DMS153 treated with DMSO at 0.1 percent for 48 hours (cell line): ENCODE measurements around the gene SYNJ2.
A peak's percentile ranks its signal among the peaks of the same experiment; 100 is the strongest.

Experiments
- DNase-seq: peaks from one replicate; lab custom pipeline; 2025; ENCODE audit not compliant: unreplicated experiment; lab: John Stamatoyannopoulos, UW

SYNJ2 gene

DNA sequence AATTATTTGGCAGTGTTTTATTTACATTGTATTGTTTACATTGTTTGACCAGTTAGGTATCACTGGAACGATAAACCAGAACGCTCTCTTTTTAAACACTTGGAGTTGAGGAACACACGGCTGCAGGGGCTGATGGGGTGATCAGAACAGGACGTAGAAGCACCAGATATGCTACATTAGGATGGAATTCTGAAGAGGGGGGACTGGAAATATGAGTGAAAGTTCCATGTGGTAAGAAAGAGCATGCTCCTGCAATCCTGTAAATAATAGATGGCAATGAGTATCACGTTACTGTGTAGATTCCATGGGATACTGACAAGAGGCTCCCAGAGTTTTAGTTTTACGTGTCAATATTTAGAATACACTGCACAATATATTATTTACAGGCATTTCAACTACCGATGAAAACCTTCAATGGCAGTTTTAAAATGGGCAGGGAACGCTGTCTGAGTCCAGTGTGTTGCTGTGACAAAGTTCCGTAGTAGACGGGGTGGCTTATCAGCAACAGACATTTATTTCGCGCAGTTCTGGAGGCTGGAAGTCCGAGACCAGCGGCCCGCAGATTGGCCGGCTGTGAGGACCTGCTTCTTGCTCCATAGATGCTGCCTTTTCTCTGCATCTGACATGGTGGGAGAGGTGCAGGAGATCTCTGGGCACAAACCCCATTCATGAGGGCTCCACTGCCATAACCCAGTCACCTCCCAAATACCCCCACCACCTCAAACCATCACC is 43.1 kb downstream of the SYNJ2 start:
- no peak for DNase-seq

DNA sequence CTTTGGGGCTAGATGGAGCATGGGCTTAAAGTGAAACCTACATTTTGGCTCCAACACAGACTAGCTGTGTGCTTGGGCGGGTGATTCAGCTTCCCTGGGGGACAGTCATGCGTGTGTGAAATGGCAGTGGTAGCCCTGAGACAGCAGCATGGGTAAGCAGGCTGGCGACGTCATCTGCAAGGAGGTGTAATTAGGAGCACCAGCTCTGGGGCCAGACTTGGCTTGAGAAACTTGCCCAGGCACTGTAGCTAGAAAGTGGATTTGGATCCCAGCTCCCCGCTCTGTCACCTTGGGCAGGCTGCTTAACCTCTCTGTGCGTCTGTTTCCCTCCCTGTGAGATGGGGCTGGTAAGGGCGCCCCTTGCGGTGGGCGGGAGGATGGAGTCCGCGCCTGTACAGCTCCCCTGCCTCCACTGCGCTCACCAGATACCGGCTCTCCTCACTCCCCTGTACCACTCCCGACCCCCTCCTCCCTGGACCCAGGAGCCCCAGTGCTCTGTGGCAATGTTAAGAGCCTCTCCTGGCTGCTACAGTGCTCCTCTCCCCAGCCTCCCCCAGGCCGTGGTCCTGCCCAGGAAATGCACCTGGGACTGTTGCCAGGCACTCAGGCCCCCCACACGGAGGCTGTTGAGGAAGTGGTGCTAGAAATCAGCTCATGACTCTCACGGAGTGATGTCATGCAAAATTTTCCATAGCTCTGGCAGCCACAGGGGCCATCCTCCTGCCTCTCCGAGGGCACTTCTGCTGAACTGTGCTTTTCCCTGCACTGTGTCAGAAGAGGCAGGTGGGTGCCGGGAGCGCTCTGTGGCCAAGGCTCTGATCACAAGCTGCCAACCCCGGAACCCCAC is 44.6 kb downstream of the SYNJ2 start:
- DNase-seq: peak; percentile 90

DNA sequence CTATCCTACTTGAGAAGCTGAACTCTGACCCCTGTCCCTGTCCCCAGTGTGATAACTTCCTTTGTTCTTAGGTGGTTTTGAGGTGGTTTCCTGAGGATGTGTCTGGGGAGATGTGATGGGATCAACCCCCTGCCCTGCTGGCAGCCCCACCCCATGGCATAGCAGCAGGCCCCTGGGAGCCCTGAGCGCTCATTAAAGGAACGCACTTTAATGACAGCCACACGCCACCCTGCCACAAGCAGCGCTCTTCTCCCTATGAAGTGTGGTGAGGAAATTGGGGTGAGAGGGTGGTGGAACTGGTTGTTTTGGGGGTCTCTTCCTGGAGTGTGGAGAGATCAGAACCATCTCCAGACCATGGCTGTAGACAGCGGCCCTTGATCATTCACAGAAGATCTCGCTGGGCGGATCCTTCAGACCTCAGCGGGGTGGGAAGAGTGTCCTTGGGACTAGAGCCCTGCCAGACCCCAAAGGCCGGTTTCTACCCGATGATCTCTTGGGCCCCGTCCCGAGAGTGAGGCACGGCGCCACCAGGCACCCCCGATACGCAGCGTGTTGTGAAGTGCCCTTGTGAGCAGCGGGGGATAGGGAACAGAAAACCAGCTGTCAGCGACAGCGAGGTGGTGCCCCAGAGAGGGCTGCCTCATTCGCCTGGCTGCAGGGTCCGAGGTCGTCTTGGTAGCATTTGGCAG is 45.4 kb downstream of the SYNJ2 start:
- no peak for DNase-seq

DNA sequence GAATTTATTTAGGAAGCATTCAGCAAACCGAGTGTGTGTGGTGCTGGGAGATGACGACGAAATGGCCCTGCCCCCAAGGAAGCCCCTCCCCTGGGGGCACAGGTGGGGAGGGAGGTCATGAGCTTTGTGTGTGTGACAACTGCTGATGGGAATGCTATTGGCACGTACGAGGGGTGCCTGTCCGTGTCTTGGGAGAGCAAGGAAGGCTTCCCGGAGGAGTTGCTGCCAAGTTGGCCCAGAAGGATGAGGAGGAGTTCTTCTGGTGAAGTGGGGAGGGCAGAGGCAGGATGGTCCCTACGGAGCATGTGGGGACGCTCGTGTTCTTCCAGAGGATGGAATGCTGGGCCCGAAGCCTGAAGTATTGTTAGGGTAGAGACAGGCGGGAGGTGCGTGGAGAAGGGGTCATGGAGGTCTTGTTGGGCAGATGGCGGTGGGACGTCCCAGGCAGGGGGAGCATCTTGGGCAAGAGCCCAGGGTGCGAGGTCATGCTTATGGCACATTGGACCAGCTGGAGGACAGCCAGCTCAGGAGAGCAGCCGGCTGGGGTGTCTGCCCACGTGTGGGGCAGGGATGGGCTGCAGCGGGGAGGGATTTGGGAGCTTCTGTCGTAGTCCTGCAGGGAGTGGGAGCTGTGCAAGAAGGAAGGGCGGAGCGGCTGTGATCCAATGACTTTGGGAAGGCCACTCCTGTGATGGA is 46.1 kb downstream of the SYNJ2 start:
- DNase-seq: no peak

DNA sequence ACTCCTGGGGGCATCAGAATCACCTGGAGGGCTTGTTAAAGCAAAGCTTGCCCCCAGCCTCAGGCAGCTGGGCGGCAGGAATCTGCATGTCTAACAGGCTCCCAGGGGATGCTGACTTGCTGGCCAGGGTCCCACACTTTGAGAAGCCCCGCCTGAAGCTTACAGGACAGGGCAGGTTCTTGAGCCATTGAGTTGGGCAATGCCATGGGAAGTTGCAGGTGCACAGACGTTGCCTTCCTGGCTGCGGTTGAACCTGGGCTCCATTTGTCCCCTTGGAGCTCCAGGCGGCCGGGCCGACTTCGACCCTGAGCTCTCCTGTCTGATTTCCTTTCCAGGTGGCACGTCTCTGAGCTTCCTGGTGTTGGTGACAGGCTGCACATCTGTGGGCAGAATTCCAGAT is 46.8 kb downstream of the SYNJ2 start:
- DNase-seq: no peak

DNA sequence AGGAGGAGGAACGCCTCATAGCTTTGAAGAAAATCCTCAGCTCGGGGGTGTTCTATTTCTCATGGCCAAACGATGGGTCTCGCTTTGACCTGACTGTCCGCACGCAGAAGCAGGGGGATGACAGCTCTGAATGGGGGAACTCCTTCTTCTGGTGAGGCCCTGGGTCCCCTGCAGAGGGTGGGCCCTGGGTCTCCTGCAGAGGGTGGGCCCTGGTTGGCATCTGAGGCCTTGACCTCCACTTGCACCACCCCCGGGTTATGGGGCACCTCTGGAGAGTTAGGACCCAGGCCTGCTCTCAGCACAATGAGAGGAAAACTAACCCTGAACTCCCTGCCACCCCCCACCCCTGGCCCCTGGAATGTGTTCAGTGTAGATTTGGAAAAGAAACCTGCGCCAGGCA is 47.2 kb downstream of the SYNJ2 start:
- no peak for DNase-seq

DNA sequence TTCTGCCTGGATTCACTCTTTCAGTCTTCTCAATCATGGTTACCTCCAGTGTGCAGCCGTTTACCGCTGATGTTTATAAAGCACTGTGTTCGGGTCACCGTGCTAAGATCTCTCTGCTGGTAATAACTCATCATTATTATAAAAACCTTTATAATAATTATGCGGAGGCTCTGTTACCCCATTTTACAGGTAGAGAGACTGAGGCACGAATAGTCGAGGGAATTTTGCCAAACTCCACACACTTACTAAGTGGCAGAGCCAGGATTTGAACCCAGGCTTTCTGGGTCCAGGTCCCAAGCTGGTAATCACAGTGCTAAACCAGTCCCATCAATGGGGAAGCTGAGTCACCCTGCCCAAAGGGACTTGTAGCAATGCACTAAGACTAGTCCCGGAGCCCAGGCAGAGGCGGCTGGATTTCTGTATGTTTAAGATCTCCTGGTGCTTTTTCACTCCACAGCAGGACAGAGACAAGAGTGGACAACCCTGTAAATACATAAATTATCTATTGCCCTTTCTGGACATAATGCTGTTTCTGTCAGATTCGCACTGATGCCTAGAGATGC is 48.1 kb downstream of the SYNJ2 start:
- no peak for DNase-seq

DNA sequence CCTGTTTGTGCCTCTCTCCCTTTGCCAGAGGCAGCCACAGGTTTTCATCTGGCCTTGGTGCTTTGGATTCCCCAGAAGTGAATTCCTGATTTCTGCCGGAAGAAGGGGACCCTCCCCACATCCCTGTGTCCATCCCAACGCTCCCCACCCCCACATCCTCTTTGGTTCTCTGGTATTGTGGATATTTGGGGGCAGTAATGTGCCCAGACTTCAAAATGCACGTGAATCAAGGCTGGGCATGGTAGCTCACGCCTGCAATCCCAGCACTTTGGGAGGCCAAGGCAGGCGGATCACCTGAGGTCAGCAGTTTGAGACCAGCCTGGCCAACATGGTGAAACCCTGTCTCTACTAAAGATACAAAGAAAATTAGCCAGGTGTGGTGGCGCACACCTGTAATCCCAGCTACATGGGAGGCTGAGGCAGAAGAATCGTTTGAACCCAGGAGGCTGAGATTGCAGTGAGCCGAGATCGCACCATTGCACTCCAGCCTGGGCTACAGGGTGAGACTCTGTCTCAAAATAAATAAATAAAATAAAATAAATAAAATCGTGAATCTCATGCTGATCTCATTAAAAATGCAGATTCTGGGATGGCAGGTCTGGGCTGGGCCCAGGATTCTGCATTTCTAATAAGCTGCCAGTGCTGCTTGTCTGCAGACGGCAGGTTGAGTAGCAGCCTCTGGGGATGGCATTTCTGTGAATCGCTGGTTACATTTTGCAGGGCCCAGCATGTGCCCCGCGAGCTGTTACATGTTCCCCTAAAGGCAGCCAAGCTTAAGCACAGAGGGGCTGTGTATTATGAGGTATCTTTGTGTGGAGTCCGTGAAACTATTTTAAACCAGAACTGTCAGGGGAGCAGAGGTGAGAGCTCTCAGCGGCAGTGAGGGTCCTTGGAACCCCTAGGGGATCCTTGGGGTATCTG is 49.0 kb downstream of the SYNJ2 start:
- no peak for DNase-seq

DNA sequence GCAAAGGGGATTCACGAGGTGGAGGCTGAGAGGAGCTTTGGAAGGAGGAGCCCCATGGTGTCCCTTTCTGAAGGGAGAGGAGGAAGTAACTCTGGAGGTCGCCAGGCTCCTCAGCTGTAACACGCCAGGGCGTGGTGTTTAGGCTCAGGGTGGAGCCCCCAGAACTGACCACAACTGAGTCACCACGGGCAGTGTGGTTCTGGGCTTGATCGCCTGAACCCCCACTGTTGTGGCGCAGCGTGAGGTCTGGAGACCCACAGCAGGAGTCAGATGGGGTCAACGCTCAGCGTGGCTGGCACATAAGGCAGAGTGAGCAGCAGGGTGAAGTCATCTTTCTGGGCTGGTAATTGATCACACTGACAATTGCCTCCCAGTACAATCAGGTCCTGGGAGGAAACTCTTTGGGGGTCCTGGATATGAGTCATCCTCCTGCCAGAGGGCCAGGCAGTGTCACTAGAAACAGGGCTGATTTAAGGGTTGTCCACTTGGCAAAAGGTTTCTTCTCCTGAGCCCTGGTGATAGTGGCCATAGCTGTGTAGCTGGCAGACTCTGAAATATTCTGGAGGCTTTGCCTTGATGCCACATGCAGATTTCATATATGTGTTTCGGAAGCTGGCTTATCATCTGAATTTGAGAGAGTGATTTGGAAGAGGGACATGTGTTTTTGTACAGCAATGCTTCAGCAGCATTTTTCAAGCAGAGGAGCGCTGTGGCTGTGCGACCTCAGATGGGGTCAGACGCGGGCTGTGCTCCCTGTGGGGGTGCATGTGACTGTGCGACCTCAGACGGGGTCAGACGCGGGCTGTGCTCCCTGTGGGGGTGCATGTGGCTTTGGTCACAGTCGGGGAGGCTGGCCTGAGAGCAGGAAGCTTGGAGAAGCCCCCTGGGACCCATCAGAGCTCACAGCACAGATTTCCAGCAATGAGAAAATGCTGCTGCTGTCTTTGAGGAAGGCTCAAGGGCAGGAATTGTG is 50.0 kb downstream of the SYNJ2 start:
- DNase-seq: no peak

DNA sequence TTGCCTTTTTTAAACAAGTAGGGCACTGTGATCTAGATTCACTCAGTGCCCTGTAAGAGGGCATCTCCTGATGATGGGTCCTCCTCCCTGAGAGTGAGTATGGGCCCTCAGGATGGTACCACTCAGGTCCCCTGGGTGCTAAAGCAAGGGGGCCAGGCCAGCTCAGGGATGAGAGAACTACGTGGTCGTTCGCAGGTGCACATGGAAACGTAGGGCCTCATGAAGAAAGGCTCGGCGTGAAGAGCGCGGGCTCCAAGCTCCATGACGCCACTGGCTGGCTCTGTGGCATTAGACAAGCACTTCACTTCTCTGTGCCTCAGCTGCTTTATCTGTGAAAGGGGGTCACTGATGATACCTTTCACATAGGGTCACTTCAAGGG is 50.7 kb downstream of the SYNJ2 start:
- DNase-seq: no peak

DNA sequence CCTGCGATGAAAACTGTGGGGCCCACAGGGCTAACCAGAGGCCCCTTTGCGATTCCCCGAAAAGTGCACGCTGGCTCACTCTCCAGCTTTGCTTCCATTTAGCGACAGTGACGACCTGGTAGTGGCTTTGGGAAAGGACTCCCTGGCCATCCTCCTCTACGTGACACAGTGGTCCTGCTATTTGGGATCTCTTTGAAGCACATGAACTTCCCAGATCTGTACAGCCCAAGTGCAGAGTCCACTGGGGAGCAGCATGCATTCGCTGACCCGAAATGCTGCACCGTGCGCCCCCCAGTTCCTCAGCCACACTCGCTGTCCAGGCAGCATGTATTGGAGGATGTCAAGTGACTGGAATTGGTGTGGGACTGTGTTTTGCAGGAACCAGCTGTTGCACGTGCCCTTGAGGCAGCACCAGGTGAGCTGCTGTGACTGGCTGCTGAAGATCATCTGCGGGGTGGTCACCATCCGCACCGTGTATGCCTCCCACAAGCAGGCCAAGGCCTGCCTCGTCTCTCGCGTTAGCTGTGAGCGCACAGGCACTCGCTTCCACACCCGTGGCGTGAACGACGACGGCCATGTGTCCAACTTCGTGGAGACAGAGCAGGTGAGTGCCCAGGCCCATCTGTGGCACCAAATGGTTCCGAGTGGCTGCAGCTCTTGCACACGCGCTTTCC is 51.6 kb downstream of the SYNJ2 start:
- no peak for DNase-seq

DNA sequence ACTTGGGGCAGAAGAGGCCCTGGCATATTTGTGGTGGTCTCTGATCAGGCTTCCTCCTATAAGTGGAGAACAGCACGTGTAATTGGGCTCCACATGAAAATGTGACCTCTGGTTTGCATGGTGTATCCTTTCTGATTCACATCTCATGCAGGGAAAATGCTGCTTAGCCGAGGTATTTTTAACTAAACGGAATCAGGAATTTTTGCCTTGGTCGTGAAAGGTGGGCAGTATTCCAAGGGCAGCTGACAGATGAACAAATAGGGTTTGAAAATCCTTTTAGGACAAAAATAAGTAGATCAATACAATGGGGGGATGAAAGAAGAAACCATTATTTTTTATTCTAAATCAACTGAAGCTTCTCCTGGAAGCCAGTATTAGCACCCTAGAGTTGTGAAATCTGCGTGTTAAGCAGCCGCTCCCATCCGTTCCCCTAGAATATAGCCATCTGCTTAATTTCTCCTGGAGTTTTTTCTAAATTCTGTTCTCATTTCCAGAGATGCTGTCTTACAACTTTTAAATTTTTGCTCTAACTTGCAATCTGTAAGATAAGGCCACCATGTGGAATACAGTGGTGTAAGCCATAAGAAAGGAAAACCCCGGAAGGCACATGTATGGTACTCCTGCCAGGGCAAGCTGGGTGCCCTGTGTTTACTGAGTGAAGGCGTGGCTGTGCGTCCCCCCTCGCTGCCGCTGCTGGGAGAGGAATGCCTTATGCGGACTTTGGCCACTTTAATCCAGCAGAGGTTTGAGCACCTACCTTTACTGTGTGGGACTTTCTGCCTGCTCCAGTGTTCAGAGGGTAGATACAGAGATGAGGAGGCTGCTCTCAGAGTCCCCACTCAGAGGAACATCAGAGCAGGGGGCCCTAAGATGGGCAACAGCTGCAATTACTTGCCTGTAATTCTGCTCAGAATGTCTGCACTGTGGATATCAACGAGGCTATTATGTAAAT is 52.4 kb downstream of the SYNJ2 start:
- DNase-seq: no peak

DNA sequence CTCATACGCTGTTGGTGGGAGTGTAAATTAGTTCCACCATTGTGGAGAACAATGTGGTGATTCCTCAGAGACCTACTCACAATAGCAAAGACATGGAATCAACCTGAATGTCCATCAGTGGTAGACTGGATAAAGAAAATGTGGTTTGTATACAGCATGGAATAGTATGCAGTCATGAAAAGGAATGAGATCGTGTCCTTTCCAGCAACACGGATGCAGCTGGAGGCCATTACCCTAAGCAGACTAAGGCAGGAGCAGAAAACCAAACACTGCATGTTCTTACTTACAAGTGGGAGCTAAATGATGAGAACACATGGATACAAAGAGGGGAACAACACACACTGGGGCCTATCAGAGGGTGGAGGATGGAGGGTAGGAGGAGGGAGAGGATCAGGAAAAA is 54.6 kb downstream of the SYNJ2 start:
- no peak for DNase-seq

DNA sequence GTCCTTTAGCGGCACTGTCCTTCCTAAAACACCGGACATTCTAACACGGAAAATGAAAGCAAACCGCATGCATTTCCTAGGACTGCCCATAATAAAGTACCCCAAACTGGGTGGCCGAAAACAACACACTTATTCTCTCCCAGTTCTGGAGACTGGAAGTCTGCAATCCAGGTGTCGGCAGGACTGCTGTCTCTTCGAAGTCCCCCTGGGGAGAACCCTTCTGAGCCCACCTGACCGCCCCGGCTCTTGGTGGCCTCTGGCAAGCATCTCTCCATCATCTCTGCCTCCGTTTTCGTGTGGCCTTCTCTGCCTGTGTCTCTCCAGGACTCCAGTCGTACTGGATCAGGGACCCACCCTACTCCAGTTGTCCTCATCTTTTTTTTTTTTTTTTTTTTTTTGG is 55.4 kb downstream of the SYNJ2 start:
- DNase-seq: no peak

DNA sequence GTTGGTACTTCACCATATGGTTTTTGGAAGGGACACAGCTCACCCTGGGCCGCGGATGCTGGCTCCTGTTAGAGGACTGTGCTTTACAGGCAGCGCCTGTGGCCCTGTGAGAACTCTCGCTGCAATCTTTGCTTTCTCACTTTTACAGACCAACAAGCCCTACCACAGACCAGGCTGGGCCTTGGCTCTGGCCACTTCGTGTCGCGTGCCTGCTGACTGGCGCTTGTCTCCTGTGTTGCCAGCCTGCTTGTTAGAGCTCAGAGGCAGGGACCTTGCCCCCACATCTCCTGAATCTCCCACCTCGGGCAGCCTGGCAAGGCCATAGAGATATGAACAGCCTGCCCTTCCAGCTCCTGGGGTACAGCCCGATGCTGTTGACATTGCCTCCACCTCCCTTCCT is 56.1 kb downstream of the SYNJ2 start:
- DNase-seq: no peak

DNA sequence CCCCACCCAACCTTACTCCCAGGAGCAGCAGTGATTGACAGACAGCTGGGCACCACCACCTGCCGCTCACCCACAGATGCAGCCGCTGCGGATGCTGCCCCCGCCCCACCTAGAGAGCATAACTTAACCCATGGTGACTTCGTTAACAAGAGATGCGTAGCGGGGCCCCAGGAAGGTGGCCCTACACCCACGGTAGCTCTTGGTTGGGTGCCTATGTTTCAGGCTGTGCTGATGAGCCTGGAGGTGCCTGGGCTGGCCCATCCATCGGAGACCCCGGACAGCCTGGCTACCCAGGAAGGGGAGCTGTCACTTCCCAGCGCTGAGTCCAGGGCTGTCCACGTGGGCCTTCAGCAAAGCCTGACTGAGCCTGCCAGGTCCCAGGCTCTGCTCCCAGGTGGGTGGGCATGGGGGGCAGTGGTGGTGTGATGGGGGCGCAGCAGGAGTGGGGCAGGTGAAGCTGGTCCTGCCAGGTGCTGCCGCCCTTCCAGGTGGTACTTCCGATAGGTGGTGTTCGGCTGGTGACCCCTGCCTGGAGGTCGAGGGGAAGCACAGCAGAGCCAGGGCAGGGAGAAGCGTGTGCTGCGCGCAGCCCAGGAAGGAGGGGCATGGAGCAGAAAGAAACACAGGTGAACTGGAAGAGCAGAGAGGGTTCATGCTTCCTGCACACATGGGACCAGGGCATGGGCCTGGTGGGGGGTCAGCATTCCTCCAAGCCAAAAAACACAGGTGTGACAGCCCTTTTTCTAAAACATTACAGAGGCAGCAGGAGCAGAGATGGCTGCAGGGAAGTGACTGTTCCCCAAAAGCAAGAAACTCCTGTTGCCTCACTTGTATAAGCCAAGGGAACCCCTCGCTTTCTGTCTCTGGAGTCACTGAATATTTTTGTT is 56.9 kb downstream of the SYNJ2 start:
- no peak for DNase-seq
